HG02981 (cell line): Measurements from ENCODE around the gene SIRPB1.
"Not testable (repeated sequence)": the region's sequence is repeated elsewhere in the genome, so short reads cannot be mapped to it uniquely, and the experiment has no call there.

Source experiments
- ATAC-seq: cut with Tn5 transposase; IDR thresholded peaks from one replicate; pipeline ENCODE4 v1.9.1; 2021; ENCODE audit warnings: mild to moderate bottlenecking, moderate library complexity; ENCODE audit not compliant: unreplicated experiment

Gene SIRPB1

DNA sequence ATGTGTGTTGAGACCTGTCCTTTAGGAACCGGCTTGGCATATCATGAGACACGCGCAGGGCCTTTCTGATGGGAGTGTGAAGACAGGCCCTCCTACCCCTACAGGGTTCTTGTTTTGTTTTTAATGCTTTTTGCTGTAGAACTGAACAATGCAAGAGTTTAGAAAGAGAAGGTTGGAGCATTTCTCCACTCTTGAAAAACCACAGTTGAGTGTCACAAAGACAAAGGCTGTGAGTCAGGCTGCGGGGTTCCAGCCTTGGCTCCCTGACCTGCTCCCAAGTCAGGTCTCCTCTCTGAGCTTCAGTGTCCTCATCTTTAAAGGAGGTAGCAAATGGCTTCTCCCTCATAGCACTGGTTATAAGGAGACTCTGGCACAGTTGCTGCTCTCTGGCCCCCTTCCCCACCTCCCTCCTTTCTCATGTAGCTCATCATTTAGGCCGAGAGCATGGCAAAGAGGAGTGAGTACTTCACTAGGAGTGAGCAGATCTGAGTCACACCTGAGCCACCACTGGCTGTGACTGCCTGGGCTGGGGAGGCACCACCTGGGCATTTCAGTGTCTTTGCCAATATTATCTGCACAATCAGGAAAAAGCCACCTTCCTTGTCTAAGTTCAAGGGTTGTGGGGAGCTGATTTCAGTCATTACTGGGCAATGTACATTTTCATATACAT, 11.0 kb downstream of the SIRPB1 start:
- not testable (repeated sequence) for ATAC-seq

DNA sequence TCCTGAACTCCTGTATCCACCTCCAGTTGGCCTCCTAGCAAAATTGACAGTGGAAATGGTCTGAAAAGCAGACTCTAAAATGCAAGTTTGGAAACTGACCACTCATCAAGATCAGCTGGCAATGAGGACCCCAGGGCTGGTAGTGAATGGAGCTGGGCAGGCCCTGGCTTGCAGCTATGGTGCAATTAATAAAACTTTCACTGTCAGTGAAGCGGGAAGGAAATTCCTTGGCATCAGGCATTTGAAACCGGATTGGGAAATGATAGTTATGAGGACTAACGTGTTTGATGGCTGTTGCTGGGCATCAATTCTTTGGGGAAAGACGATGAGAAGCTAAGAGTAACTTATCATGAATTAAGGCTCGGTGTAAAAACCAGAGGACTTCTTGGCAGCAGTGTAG, 19.1 kb downstream of the SIRPB1 start:
- no peak for ATAC-seq

DNA sequence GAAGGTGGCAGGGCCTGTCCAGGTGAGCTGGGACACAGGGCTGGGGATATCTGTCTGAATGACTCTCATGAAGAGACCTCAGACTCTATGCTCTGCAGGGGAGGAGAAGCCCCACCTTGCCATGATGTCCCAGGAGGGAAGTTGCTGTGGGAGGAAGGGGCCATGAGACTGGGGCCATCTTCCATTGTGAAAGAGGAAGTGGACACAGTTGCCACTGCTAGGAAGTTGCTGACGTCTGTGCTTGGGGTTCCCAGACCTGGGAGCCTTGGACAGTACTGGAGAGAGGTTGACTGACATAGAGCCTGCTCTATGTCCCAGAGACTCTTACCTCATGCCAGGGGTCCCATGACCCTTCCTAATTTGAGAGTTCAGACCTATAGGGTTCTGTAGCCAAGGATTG, 24.5 kb downstream of the SIRPB1 start:
- no peak for ATAC-seq

DNA sequence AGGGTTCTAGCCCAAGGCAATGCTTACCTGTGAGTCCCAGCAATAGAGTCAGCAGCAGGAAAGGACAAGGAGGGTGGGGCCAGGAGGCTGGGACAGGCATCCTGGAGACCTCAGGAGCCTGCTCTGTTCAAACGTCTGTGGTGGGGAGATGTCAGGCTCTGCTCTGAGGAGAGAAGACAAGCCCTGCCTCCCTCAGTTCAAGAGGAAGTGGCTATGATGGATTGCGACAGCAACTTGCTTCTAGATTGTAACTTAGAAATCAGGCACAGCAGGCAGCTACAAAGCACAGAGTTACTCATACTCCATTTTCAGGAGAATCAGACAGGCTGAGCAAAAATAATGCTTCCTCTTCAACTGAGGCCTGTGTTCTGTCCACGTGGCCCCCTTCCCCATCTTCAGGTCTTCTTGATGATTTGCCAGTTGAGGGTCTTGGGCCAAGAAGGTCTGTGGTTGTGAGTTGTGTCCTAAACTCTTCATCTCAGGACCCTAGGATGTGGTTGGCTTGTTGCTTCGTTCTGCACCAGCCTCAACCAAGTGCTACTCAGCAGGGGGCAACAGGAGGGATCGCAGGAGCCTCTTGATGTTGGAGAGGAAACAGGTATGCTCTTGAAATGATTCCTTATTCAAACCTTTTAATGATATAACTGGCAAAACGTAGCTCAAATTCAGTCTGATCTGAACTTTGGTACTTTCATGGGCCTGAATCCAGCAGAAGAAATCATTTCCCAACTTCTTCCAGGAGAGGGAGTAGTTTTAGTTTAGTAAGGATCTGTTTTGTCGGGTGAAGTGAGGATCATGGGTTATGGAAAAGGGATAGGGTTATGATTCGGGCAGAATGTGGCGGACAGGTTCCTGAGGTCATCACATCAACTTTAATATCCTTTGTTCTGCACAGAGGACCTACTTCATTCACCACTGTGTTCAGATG, 31.0 kb downstream of the SIRPB1 start:
- ATAC-seq = no peak

GRCh38 chr20:1587781-1588532, 31.9 kb downstream of the SIRPB1 start:
- no peak for ATAC-seq

- no peak for ATAC-seq
Measured at GRCh38 chr20:1579488-1579887, 40.3 kb downstream of the SIRPB1 start.

- ATAC-seq = no peak
Measured at GRCh38 chr20:1577906-1578305, 41.9 kb downstream of the SIRPB1 start.

DNA sequence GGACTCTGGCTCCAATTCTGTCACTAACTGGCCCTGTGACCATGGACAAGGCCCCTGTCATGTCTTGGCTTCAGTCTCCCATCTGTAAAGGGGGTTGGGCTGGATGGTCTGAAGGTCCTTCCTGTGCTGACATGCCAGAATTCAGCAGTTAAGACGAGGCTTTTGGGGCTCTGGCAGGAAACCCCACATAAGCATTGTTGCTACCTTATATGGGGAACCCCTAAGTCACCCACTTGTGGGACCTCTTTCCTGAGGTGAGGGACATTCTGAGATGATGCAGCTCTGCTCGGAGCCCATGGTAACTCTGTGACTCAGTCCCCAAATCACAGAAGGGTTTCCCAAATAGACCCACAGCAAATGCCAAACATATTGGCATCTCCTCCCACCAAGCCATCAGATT, 42.5 kb downstream of the SIRPB1 start:
- not testable (repeated sequence) for ATAC-seq

DNA sequence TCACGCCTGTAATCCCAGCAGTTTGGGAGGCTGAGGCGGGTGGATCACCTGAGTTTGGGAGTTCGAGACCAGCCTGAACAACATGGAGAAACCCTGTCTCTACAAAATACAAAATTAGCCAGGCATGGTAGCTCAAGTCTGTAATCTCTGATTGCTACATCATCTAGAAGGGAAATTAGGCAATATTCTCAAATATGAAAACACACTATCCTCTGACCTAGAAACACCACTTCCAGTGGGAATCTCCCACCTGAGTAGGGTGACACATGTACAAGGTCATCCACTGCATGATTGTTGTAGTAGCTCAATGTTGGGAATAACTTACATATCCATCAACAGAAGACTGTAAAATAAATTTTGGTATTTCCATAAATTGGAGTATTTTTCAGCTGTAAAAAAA, 43.2 kb downstream of the SIRPB1 start:
- no peak for ATAC-seq

DNA sequence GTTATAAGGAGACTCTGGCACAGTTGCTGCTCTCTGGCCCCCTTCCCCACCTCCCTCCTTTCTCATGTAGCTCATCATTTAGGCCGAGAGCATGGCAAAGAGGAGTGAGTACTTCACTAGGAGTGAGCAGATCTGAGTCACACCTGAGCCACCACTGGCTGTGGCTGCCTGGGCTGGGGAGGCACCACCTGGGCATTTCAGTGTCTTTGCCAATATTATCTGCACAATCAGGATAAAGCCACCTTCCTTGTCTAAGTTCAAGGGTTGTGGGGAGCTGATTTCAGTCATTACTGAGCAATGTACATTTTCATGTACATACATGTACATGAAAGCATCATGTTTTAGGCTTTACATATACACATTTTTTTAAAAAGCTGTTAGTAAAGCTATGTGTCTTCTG, 43.8 kb downstream of the SIRPB1 start:
- ATAC-seq = not testable (repeated sequence)

DNA sequence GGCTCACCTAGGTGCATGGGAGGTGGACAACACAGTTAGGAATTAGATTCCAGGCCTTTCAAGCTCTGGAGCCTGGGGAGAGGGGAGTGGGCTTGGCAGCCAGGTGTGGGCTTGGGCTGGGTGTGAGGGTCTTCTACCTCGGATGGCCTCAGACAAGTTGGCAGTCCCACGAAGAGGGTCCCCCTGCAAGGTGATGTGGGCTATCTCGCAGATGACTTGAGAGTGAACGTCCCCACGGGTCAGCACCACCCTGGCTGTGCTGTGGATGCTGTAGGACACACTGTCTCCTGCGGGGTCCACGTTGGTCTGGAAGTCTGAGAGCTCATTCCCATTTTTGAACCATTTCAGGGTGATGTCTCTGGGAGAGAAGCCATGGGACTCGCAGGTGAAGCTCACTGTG, 48.2 kb downstream of the SIRPB1 start:
- not testable (repeated sequence) for ATAC-seq
